SK-N-SH (cell line): ENCODE results near the gene IFNG.

Experiments
- CHD2 ChIP-seq: fragments of 150-350 bp; IDR thresholded peaks from 2 replicates; pipeline ENCODE4 v1.6.1; 2018; ENCODE audit warnings: low read length; ENCODE audit not compliant: partially characterized antibody
- EZH2phosphoT487 ChIP-seq: fragments of 200-600 bp; sonication (generic); IDR thresholded peaks from 2 replicates; pipeline ENCODE4 v1.6.1; 2017; ENCODE audit warnings: low read depth, mixed run types, mild to moderate bottlenecking, antibody characterized with exemption, moderate library complexity, borderline replicate concordance
- FOXJ3 ChIP-seq: sonication (generic); formaldehyde crosslinking; IDR thresholded peaks from 2 replicates; pipeline ENCODE4 v1.5.1; 2020; ENCODE audit warnings: mild to moderate bottlenecking, missing genetic modification reagents
- MXI1 ChIP-seq: IDR thresholded peaks from 2 replicates; pipeline ENCODE4 v1.6.1; 2012; ENCODE audit warnings: mild to moderate bottlenecking, low read depth, low read length, improper control_type of control experiment
- PBX3 ChIP-seq: IDR thresholded peaks from 2 replicates; pipeline ENCODE4; 2012
- POLR2AphosphoS5 ChIP-seq: IDR thresholded peaks from 2 replicates; pipeline ENCODE4 v1.6.1; 2012; ENCODE audit warnings: low read depth, low read length
- RFX5 ChIP-seq: IDR thresholded peaks from 2 replicates; pipeline ENCODE4 v1.6.1; 2012; ENCODE audit warnings: mild to moderate bottlenecking, improper control_type of control experiment, low read length
- SIN3A ChIP-seq: IDR thresholded peaks from 2 replicates; pipeline ENCODE4 v1.6.1; 2012; ENCODE audit warnings: low read depth, mild to moderate bottlenecking, low read length, moderate library complexity, borderline replicate concordance
- SMC3 ChIP-seq: IDR thresholded peaks from 2 replicates; pipeline ENCODE4 v1.6.1; 2012; ENCODE audit warnings: low read depth, low read length, improper control_type of control experiment
- TEAD4 ChIP-seq: IDR thresholded peaks from 2 replicates; pipeline ENCODE4 v1.4.0; 2012; ENCODE audit warnings: mild to moderate bottlenecking, borderline replicate concordance; ENCODE audit not compliant: insufficient read depth
- USF2 ChIP-seq: fragments of 150-350 bp; IDR thresholded peaks from 2 replicates; pipeline ENCODE4 v1.6.1; 2017; ENCODE audit warnings: antibody characterized with exemption, low read length, low read depth, borderline replicate concordance
- TF ChIP-seq, protein P1 (sequence below): fragments of 200-600 bp; sonication (generic); IDR thresholded peaks from 2 replicates; pipeline ENCODE4 v1.6.1; 2017; ENCODE audit warnings: antibody characterized with exemption, mild to moderate bottlenecking, moderate library complexity
- TF ChIP-seq, protein P2 (sequence below): IDR thresholded peaks from 2 replicates; pipeline ENCODE4 v1.6.1; 2012; ENCODE audit warnings: mild to moderate bottlenecking, low read depth, low read length, moderate library complexity
- TF ChIP-seq, protein P3 (sequence below): IDR thresholded peaks from 2 replicates; pipeline ENCODE4 v1.4.0; 2012; ENCODE audit warnings: low read depth

DNA sequence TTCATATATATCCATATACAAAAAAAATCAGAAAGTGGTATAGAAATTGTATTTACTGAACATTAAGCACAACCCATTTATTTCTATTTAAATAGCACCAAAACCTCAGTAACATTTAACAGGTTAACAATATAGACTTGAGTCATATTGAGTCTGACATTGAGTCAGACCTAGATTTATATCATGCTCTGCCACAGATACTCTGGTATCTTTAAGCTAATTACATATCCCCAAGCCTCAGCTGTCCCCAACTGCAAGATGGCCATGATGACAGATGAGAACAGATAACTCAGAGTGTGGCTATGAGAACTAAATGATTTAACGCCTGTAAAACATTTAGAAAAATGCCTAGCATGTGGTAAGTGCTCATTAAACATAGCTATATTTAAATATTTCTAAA lies 40.3 kb downstream of the IFNG start:
- TF ChIP-seq CHD2 (no peak), POLR2AphosphoS5 (no peak), MXI1 (no peak), USF2 (no peak), SIN3A (no peak), EZH2phosphoT487 (no peak), RFX5 (no peak), TEAD4 (no peak), PBX3 (no peak), SMC3 (no peak), FOXJ3 (CRISPR knock-in tag) (no peak)
- TF ChIP-seq, protein P1, sequence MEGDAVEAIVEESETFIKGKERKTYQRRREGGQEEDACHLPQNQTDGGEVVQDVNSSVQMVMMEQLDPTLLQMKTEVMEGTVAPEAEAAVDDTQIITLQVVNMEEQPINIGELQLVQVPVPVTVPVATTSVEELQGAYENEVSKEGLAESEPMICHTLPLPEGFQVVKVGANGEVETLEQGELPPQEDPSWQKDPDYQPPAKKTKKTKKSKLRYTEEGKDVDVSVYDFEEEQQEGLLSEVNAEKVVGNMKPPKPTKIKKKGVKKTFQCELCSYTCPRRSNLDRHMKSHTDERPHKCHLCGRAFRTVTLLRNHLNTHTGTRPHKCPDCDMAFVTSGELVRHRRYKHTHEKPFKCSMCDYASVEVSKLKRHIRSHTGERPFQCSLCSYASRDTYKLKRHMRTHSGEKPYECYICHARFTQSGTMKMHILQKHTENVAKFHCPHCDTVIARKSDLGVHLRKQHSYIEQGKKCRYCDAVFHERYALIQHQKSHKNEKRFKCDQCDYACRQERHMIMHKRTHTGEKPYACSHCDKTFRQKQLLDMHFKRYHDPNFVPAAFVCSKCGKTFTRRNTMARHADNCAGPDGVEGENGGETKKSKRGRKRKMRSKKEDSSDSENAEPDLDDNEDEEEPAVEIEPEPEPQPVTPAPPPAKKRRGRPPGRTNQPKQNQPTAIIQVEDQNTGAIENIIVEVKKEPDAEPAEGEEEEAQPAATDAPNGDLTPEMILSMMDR = no peak
- TF ChIP-seq, protein P2, sequence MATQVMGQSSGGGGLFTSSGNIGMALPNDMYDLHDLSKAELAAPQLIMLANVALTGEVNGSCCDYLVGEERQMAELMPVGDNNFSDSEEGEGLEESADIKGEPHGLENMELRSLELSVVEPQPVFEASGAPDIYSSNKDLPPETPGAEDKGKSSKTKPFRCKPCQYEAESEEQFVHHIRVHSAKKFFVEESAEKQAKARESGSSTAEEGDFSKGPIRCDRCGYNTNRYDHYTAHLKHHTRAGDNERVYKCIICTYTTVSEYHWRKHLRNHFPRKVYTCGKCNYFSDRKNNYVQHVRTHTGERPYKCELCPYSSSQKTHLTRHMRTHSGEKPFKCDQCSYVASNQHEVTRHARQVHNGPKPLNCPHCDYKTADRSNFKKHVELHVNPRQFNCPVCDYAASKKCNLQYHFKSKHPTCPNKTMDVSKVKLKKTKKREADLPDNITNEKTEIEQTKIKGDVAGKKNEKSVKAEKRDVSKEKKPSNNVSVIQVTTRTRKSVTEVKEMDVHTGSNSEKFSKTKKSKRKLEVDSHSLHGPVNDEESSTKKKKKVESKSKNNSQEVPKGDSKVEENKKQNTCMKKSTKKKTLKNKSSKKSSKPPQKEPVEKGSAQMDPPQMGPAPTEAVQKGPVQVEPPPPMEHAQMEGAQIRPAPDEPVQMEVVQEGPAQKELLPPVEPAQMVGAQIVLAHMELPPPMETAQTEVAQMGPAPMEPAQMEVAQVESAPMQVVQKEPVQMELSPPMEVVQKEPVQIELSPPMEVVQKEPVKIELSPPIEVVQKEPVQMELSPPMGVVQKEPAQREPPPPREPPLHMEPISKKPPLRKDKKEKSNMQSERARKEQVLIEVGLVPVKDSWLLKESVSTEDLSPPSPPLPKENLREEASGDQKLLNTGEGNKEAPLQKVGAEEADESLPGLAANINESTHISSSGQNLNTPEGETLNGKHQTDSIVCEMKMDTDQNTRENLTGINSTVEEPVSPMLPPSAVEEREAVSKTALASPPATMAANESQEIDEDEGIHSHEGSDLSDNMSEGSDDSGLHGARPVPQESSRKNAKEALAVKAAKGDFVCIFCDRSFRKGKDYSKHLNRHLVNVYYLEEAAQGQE = no peak
- TF ChIP-seq, protein P3, sequence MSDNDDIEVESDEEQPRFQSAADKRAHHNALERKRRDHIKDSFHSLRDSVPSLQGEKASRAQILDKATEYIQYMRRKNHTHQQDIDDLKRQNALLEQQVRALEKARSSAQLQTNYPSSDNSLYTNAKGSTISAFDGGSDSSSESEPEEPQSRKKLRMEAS = no peak
